8988T (cell line): ENCODE data around the gene SYNGR3.
"Not testable (repeated sequence)": the region's sequence is repeated elsewhere in the genome, so short reads cannot be mapped to it uniquely, and the experiment has no call there.

Source experiments
- DNase-seq: peaks from one replicate; pipeline ENCODE4 v3.0.0; 2011

The SYNGR3 gene

GRCh38 chr16:2032285-2033056, 42.7 kb downstream of the SYNGR3 start:
- DNase-seq = no peak

- DNase-seq = no peak
These were observed 43.5 kb downstream of the SYNGR3 start for GRCh38 chr16:2033057-2033908.

- not testable (repeated sequence) for DNase-seq
These were observed 44.3 kb downstream of the SYNGR3 start for GRCh38 chr16:2033909-2034695.

GRCh38 chr16:2034696-2035430, 45.1 kb downstream of the SYNGR3 start:
- no peak for DNase-seq

- no peak for DNase-seq
These were observed 45.8 kb downstream of the SYNGR3 start for GRCh38 chr16:2035431-2036199.

- DNase-seq = no peak
These were observed 46.6 kb downstream of the SYNGR3 start for GRCh38 chr16:2036200-2036966.

- DNase-seq = no peak
These were observed 47.3 kb downstream of the SYNGR3 start for GRCh38 chr16:2037115-2037514.

GRCh38 chr16:2037647-2038381, 48.0 kb downstream of the SYNGR3 start:
- DNase-seq = no peak

GRCh38 chr16:2038382-2039231, 48.8 kb downstream of the SYNGR3 start:
- DNase-seq = no peak

GRCh38 chr16:2039274-2040031, 49.7 kb downstream of the SYNGR3 start:
- no peak for DNase-seq

- DNase-seq = no peak
These were observed 50.4 kb downstream of the SYNGR3 start for GRCh38 chr16:2040041-2040786.

GRCh38 chr16:2040787-2041522, 51.2 kb downstream of the SYNGR3 start:
- DNase-seq = no peak

GRCh38 chr16:2042171-2042985, 52.6 kb downstream of the SYNGR3 start:
- no peak for DNase-seq

GRCh38 chr16:2042986-2043666, 53.4 kb downstream of the SYNGR3 start:
- DNase-seq = no peak
